ENCODE results near the gene UBE2I.

UBE2I gene

GRCh38 chr16:1315081-1316032, 5.9 kb downstream of the UBE2I start:
- Histone ChIP-seq H4K20me1 (ENCODE audit: insufficient read depth, low read length) (peaks cover 98% of the 10 kb centered on the region), H3K4me1 (ENCODE audit: insufficient read depth, low read length) (peaks cover 34% of the 10 kb centered on the region), H3K9ac (ENCODE audit: low read depth, low read length) (no peak overlapping the region), H3K4me2 (ENCODE audit: insufficient read depth, low read length) (no peak overlapping the region), H2AFZ (ENCODE audit: low read depth, low read length) (no peak overlapping the region), H3K79me2 (ENCODE audit: insufficient read depth, low read length) (peaks cover 99% of the 10 kb centered on the region), H3K27me3 (ENCODE audit: insufficient read depth, low read length, poor library complexity) (no peaks in the 10 kb centered on the region), H3K27ac (ENCODE audit: low read length) (no peak overlapping the region), H3K4me3 (ENCODE audit: low read depth in 1 of 2, low read length in 2 of 2) (no peak overlapping the region), H3K9me3 (ENCODE audit: insufficient read depth, low read length, severe bottlenecking) (no peaks in the 10 kb centered on the region), H3K36me3 (ENCODE audit: insufficient read depth, low read length) (peaks cover 99% of the 10 kb centered on the region)
- no peak for TF ChIP-seq EZH2 (IDR thresholded peaks at IDR 0.05; ENCODE audit: borderline replicate concordance, low read depth, low read length, severe bottlenecking)
- TF ChIP-seq CTCF (IDR thresholded peaks at IDR 0.05; ENCODE audit: borderline replicate concordance, extremely low read depth, low read length, poor library complexity, severe bottlenecking): no peak
- ATAC-seq (ENCODE audit: insufficient read depth, low read depth): no peak
- no peak for DNase-seq

DNA sequence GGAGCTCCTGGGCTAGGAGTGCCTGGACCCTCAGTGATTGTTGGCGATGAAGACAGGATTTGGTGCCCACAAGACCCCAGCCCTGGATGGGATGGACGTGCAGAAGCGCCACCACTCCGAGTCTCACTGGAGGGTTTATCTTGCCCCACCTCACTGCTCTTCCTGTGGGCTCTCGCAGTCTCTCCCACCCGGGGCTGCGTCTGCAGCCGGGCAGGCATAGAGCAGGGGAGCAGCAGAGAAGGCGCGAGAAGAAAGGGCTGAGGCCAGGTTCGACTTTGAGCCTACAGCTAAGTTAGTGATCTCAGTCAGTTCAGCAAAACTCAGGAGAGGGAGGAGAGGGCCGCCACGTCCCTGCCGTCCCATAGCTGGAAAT, 6.6 kb downstream of the UBE2I start:
- TF ChIP-seq EZH2 (IDR thresholded peaks at IDR 0.05; ENCODE audit: borderline replicate concordance, low read depth, low read length, severe bottlenecking) (no peak), CTCF (IDR thresholded peaks at IDR 0.05; ENCODE audit: borderline replicate concordance, extremely low read depth, low read length, poor library complexity, severe bottlenecking) (no peak)
- Histone ChIP-seq H3K27me3 (ENCODE audit: insufficient read depth, low read length, poor library complexity) (no peaks in the 10 kb centered on the region), H3K4me2 (ENCODE audit: insufficient read depth, low read length) (no peak overlapping the region), H3K9me3 (ENCODE audit: insufficient read depth, low read length, severe bottlenecking) (no peaks in the 10 kb centered on the region), H4K20me1 (ENCODE audit: insufficient read depth, low read length) (peaks cover 98% of the 10 kb centered on the region), H3K36me3 (ENCODE audit: insufficient read depth, low read length) (peaks cover 99% of the 10 kb centered on the region), H3K27ac (ENCODE audit: low read length) (no peak overlapping the region), H3K4me1 (ENCODE audit: insufficient read depth, low read length) (peaks cover 27% of the 10 kb centered on the region), H2AFZ (ENCODE audit: low read depth, low read length) (no peak overlapping the region), H3K79me2 (ENCODE audit: insufficient read depth, low read length) (peaks cover 96% of the 10 kb centered on the region), H3K9ac (ENCODE audit: low read depth, low read length) (no peak overlapping the region), H3K4me3 (ENCODE audit: low read depth in 1 of 2, low read length in 2 of 2) (no peak overlapping the region)
- ATAC-seq (ENCODE audit: insufficient read depth, low read depth) (no peak), DNase-seq (no peak)

DNA sequence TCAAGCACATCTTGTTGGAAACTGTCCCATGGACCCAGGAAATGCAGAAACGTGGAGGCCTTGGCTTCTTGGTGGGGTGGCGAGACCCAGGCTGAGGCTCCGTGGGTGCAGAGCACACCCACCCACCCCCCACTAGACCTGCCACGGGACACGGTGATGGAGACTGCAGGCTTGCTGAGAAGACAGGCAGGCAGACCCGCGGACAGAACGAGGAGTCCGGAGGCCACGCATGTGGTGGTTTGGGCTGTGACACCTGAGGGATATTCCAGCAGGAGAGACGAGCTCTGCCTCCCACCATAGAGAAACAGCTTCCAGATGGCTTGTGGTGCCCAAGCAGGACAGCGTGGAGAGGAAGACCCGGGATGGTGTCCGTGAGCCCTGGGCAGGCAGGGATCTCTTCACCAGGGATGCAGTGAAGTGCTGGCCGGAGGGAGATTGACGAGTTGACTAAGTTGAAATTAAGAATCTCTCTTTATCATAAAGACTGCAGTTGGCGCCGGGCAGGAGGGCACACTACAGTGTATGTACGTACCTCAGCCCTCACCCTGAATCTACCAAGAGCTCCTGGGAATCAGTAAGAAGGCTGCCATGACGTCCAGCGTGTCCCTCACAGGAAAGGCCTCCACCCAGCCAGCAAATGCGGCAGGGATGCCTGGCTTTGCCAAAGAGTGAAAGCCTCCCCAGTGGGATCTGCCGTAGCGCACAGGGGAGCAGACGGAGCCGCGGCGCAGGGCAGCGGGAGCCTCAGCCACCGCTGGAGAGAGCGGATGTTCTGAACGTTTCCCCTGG, 8.2 kb downstream of the UBE2I start:
- TF ChIP-seq EZH2 (IDR thresholded peaks at IDR 0.05; ENCODE audit: borderline replicate concordance, low read depth, low read length, severe bottlenecking) (no peak), CTCF (IDR thresholded peaks at IDR 0.05; ENCODE audit: borderline replicate concordance, extremely low read depth, low read length, poor library complexity, severe bottlenecking) (no peak)
- Histone ChIP-seq H3K27ac (ENCODE audit: low read length) (no peak overlapping the region), H3K4me2 (ENCODE audit: insufficient read depth, low read length) (no peak overlapping the region), H3K27me3 (ENCODE audit: insufficient read depth, low read length, poor library complexity) (no peaks in the 10 kb centered on the region), H2AFZ (ENCODE audit: low read depth, low read length) (no peak overlapping the region), H3K36me3 (ENCODE audit: insufficient read depth, low read length) (peaks cover 98% of the 10 kb centered on the region), H3K4me3 (ENCODE audit: low read depth in 1 of 2, low read length in 2 of 2) (no peak overlapping the region), H3K4me1 (ENCODE audit: insufficient read depth, low read length) (peaks cover 10% of the 10 kb centered on the region), H3K9me3 (ENCODE audit: insufficient read depth, low read length, severe bottlenecking) (no peaks in the 10 kb centered on the region), H3K9ac (ENCODE audit: low read depth, low read length) (no peak overlapping the region), H4K20me1 (ENCODE audit: insufficient read depth, low read length) (peaks cover 89% of the 10 kb centered on the region), H3K79me2 (ENCODE audit: insufficient read depth, low read length) (peaks cover 82% of the 10 kb centered on the region)
- ATAC-seq (ENCODE audit: insufficient read depth, low read depth): no peak
- no peak for DNase-seq
